Stimulated activated CD4-positive, alpha-beta T cell treated with anti-CD3 and anti-CD28 coated beads, Interleukin-15, amount 100 ng/mL, for 1 hour (primary cell): ENCODE data around the gene PITPNM1.
"Not testable (repeated sequence)": the region's sequence is repeated elsewhere in the genome, so short reads cannot be mapped to it uniquely, and the experiment has no call there.

Experiments used
- DNase-seq, 2 donors: peaks; one replicate each; pipeline ENCODE4 v3.0.0-alpha.2; 2020; ENCODE audit warnings: low read depth in 1 of 2, low spot score in 1 of 2

PITPNM1 gene

DNA sequence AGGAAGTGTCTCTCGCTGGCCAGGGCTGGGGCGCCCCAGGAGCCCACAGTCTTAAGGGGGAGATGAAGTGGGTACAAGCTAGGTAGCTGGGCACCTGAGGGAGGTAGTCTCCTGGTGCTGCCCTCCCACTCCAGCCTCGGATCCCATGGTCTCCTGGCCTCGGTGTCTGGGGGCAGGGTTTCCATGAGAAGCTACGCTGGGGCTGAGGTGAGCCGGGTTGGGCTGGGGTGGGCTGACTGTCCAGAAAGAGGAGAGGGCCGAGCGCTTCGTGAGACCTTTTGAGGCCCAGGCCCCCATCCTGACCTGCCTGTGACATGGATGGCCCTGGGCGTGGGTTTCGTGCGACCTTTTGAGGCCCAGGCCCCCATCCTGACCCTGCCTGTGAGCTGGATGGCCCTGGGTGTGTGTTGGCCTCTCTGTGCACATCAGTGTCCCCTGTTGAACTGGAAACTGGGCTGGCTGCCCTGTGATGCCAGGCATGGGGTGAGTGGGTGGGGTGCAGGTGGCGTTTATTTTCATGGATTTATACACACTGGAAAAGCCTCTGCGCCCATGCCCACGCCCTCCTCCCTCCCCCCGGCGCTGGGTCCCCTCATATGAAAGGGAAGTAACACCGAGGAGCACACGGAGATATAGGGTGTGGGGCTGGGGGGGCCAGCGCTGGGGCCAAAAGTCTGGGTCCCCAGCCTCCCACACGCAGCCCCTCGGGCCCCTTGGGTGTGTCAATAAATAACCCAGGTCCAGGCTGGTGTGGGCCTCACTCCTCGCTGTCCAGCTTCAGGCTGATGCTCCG, 13.7 kb downstream of the PITPNM1 start:
- no peak for DNase-seq

DNA sequence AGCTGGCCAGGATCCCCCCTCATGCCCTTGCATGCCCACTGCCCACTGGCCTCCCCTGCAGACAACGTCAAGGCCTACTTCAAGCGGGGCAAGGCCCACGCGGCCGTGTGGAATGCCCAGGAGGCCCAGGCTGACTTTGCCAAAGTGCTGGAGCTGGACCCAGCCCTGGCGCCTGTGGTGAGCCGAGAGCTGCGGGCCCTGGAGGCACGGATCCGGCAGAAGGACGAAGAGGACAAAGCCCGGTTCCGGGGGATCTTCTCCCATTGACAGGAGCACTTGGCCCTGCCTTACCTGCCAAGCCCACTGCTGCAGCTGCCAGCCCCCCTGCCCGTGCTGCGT, 14.5 kb downstream of the PITPNM1 start:
- no peak for DNase-seq

DNA sequence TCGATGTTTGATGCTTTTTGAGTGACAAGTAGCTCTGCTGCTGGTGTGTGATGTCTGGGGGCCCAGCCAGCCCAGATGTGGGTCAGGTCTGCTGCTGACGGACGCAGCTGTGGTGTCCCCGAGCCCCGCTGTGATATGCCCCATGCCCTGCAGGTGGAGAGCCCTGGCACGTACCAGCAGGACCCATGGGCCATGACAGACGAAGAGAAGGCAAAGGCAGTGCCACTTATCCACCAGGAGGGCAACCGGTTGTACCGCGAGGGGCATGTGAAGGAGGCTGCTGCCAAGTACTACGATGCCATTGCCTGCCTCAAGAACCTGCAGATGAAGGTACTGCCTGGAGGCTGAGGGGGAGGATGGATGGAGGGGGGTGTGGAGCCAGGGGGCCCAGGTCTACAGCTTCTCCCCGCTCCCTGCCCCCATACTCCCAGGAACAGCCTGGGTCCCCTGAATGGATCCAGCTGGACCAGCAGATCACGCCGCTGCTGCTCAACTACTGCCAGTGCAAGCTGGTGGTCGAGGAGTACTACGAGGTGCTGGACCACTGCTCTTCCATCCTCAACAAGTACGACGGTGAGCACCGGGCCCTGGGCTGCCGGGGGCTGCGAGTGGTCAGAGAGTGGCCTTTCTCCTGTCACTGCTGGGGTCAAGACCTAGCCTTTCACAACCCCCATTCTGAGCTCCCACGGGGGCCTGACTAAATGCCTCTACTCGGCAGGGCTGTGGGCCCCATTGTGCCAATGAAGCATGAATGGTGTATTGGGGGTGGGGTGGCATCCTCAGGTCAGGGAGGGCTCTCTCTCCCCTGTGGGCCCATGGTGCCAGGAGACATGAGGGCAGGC, 15.1 kb downstream of the PITPNM1 start:
- DNase-seq = no peak

DNA sequence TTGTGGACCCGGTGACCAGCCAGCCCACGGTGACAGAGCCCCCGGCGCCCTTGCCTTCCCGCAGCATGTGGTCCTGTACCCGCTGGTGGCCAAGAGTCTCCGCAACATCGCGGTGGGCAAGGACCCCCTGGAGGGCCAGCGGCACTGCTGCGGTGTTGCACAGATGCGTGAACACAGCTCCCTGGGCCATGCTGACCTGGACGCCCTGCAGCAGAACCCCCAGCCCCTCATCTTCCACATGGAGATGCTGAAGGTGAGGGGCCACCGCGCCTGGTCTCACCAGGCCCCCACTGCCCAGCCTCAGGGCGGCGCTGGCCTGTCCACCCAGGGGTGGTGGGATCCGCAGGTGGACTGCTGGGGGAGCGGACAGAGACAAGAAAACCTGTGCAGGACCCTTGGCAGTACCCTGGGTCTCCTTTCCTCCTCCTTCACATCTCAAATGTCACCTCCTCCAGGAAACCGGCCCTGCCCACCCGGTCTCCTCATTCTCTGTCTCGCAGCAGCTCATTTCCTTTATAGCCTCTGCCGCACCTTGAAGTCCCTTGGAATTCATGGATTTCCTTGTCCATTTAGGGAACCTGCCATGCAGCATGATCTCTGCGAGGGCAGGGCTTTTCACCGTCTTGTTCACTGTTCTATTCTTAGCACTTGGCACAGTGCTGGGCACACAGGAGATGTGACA, 15.8 kb downstream of the PITPNM1 start:
- DNase-seq = no peak

GRCh38 chr11:67486481-67487195, 18.5 kb downstream of the PITPNM1 start:
- no peak for DNase-seq

GRCh38 chr11:67485873-67486361, 19.2 kb downstream of the PITPNM1 start:
- not testable (repeated sequence) for DNase-seq

GRCh38 chr11:67484847-67485311, 20.3 kb downstream of the PITPNM1 start:
- DNase-seq = no peak

GRCh38 chr11:67483831-67484665, 21.1 kb downstream of the PITPNM1 start:
- no peak for DNase-seq

DNA sequence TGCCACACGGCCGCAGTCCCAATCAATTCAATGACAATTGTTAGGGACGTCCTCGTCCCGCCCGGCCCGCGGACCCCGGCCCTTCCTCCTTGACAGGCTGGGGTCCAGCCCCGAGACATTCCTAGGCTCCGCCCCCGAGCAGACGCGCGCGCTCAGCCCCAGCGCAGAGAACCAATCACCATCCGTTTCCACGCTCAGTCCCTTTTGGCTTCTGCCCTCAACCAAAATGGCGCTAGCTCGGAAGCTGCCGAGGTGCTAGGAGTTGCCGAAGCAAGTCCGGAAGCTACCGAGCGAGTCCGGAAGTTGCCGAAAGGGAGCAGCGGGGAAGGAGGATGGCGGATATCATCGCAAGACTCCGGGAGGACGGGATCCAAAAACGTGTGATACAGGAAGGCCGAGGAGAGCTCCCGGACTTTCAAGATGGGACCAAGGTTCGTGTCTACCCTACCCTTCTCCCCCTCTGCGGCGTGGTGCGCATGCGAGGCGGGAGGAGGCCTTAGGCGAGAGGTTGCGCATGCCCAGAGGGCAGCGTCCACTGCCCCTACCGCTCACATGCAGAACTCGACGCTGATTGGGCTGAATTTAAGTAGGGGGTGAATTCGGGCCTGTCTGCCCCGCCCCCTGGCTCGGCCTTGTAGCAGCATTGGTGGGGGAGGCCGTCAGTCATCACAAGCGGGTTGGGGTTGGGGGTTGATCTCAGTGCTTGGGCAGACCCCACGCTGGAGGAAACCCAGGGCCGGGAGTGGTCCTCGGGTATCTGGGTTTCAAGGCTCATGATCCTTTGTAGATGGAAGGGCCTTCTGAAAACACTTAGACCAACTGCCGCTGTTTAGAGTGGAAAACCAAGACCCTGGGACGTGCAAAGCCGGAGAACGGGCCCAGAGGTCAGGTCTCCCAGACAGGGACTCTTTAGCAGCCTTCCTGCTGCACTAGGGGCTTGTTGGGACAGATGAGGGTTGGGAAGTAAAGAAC, 22.1 kb downstream of the PITPNM1 start, which contains the start of gene AIP:
Gene AIP (plus strand): TSS at position 200 of the 972 bp plus-strand sequence. CDS start 133 bp downstream, at position 333.
- peak; percentile 91 to 93 for DNase-seq

DNA sequence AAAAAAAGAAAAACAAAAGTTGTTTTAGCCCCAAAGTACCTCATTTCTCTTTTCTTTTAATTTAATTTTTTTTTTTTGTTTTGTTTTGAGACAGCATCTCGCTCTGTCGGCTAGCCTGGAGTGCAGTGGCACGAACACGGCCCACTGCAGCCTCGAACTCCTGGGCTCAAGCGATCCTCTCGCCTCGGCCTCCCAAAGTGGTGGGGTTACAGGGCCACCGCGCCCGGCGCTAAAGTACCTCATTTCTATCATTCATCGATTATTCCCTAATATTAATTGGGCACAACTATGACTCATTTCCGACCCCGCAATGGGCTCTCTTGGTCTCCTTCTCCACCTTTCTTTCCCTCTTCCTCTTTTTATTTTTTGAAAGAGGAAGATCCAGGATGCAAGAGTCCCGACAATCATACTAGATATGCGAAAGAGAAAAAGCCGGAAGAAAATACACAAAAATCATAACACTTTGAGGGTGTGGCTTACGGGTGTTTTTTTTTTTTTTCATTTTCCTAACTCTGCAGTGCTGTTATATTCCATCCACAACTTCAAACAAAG, 22.8 kb downstream of the PITPNM1 start:
- DNase-seq = no peak

DNA sequence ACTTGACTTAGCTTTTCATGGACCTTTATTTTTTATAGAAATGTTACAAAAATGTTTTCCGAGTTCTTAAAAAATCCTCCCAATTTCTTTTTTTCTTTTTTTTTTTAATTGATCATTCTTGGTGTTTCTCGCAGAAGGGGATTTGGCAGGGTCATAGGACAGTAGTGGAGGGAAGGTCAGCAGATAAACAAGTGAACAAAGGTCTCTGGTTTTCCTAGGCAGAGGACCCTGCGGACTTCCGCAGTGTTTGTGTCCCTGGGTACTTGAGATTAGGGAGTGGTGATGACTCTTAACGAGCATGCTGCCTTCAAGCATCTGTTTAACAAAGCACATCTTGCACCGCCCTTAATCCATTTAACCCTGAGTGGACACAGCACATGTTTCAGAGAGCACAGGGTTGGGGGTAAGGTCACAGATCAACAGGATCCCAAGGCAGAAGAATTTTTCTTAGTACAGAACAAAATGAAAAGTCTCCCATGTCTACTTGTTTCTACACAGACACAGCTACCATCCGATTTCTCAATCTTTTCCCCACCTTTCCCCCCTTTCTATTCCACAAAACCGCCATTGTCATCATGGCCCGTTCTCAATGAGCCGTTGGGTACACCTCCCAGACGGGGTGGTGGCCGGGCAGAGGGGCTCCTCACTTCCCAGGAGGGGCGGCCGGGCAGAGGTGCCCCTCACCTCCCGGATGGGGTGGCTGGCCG, 27.7 kb downstream of the PITPNM1 start:
- not testable (repeated sequence) for DNase-seq

DNA sequence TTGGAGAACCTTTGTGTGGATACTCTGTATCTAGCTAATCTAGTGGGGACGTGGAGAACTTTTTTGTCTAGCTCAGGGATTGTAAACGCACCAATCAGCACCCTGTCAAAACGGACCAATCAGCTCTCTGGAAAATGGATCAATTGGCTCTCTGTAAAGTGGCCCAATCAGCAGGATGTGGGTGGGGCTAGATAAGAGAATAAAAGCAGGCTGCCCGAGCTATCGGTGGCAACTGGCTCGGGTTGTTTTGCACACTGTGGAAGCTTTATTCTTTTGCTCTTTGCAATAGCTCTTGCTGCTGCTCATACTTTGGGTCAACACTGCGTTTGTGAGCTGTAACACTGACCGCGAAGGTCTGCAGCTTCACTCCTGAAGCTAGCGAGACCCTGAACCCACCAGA, 28.5 kb downstream of the PITPNM1 start:
- not testable (repeated sequence) for DNase-seq

DNA sequence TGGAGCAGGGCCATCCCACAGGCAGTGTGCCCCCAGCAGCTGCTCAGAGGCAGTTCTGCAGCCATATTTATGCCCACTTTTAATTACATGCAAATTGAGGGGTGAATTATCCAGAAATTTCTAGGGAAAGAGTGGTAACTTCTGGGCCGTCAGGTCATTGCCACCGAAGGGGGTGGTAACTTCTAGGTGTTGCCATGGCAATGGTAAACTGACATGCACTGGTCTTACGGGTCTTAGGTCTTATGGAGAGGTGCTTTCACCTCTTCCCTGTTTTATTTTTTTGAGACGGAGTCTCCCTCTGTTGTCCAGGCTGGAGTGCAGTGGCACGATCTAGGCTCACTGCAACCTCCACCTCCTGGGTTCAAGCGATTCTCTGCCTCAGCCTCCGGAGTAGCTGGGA, 32.3 kb downstream of the PITPNM1 start:
- no peak for DNase-seq

DNA sequence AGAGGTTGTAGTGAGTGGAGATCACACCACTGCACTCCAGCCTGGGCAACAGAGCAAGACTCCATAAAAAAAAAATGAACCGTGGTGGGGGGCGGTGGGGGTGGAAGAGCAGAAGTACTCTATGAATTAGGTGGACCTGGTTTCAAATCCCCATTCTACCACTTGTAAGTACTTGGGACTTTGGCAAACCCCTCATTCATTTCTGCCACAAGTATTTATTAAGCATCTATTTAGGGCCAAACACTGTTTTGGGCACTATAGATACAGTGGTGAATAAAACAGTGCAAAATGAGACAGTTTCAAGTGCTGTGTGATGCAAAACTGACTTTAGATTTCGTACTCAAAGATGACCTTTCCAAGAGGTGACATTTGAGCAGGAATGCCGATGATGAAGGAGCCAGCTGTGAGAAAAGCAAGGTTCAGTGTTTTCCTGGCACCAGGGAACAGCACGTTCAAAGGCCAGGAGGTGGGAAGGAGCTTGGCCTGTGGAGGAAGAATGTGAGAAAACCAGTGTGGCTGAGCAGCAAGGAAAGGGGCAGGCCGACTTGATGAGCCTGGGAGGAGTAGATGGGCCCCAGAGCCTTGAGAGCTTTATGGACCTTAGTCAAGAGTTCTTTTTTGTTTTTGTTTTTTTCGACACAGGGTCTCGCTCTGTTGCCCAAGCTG, 34.7 kb downstream of the PITPNM1 start:
- no peak for DNase-seq

- no peak for DNase-seq
Measured at GRCh38 chr11:67469508-67469811, 35.7 kb downstream of the PITPNM1 start.

- DNase-seq = peak; percentile 88 to 91
Measured at GRCh38 chr11:67468759-67469507, 36.2 kb downstream of the PITPNM1 start, which contains the start of gene TMEM134. TMEM134 (minus strand) TSS chr11:67469251; CDS start chr11:67469192, 59 bp downstream.

GRCh38 chr11:67468456-67468758, 36.8 kb downstream of the PITPNM1 start:
- DNase-seq = no peak
